Measurements from ENCODE around the gene SLC13A5.

DNA sequence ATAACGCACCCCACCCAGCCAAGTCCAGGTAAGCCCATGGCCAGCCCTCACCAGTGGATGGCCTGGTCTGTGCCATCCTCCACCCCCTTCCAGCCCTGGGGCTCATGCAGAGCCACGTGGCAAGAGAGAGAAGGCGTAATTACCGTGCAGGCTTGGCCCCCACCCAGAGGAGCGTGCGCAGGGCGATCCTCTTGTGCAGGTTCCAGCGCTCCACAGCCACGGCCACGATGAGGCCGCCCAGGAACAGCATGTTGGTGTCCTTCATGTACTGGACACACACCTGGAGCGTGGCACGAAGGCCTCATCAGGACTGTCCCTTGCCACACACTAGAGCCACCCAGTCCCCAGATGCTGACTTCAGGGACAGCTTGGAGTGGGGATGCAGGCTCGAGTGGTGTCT lies 6.7 kb downstream of the SLC13A5 start:
- TF ChIP-seq, protein P1, sequence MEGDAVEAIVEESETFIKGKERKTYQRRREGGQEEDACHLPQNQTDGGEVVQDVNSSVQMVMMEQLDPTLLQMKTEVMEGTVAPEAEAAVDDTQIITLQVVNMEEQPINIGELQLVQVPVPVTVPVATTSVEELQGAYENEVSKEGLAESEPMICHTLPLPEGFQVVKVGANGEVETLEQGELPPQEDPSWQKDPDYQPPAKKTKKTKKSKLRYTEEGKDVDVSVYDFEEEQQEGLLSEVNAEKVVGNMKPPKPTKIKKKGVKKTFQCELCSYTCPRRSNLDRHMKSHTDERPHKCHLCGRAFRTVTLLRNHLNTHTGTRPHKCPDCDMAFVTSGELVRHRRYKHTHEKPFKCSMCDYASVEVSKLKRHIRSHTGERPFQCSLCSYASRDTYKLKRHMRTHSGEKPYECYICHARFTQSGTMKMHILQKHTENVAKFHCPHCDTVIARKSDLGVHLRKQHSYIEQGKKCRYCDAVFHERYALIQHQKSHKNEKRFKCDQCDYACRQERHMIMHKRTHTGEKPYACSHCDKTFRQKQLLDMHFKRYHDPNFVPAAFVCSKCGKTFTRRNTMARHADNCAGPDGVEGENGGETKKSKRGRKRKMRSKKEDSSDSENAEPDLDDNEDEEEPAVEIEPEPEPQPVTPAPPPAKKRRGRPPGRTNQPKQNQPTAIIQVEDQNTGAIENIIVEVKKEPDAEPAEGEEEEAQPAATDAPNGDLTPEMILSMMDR (IDR thresholded peaks at IDR 0.05) = no peak
- TF ChIP-seq EP300 (IDR thresholded peaks at IDR 0.05) = no peak

Measured in tibial nerve (tissue), 4 donors.